CD14-positive monocyte (primary cell): ENCODE data around the gene CHN1. TPM values are rescaled to one million over a fixed set of nuclear protein-coding genes. Genes with fewer than 3 reads are reported as not detected.

Experiments
- DNase-seq, 3 donors: peaks; one replicate each; pipeline ENCODE4 v3.0.0-alpha.2; 2011 to 2022
- H2AFZ ChIP-seq: 2 replicates; pipeline ENCODE4 v1.6.0; 2012; ENCODE audit warnings: mild to moderate bottlenecking, low read depth, low read length, inconsistent platforms; ENCODE audit not compliant: insufficient read depth, poor library complexity, severe bottlenecking
- H3K27ac ChIP-seq, 2 donors: 1 replicate in 1 of 2; 2 replicates in 1 of 2; pipeline ENCODE4 v1.5.1; 2012 to 2013; ENCODE audit warnings: low read length in 2 of 2, control low read depth in 1 of 2, inconsistent platforms in 1 of 2, low read depth in 1 of 2, mild to moderate bottlenecking in 1 of 2
- H3K27me3 ChIP-seq, 2 donors: one replicate each; pipeline versions ENCODE4 v1.6.0 to v1.6.1; 2011 to 2013; ENCODE audit warnings: low read length in 2 of 2; ENCODE audit not compliant: control insufficient read depth in 2 of 2, insufficient read depth in 2 of 2
- H3K36me3 ChIP-seq, 2 donors: replicated peaks in 1 of 2; 1 replicate in 1 of 2; 2 replicates in 1 of 2; pipeline versions ENCODE4 v1.5.1 to v1.6.1; 2012 to 2013; ENCODE audit warnings: low read length in 2 of 2, control low read depth in 1 of 2, inconsistent platforms in 1 of 2, mild to moderate bottlenecking in 1 of 2; ENCODE audit not compliant: insufficient read depth in 2 of 2, control insufficient read depth in 1 of 2
- H3K4me1 ChIP-seq, 2 donors: 1 replicate in 1 of 2; 2 replicates in 1 of 2; pipeline versions ENCODE4 v1.5.1 to v1.6.1; 2012 to 2013; ENCODE audit warnings: low read length in 2 of 2, control low read depth in 1 of 2, inconsistent platforms in 1 of 2, mild to moderate bottlenecking in 1 of 2, moderate library complexity in 1 of 2; ENCODE audit not compliant: insufficient read depth in 2 of 2, control insufficient read depth in 1 of 2
- H3K4me2 ChIP-seq: replicated peaks from 2 replicates; pipeline ENCODE3; 2012; ENCODE audit warnings: low read length, moderate library complexity, mild to moderate bottlenecking; ENCODE audit not compliant: poor library complexity, severe bottlenecking; ENCODE audit errors: extremely low read depth
- H3K4me3 ChIP-seq, 3 experiments: fragments of 200-600 bp in 1 of 3; sonication (generic) in 1 of 3; replicated peaks in 1 of 3; 1 replicate in 2 of 3; 2 replicates in 1 of 3; pipeline ENCODE4 v1.5.1; 2011 to 2013; ENCODE audit warnings: low read length in 3 of 3, mild to moderate bottlenecking in 3 of 3, control low read depth in 2 of 3, low read depth in 2 of 3, inconsistent platforms in 1 of 3, moderate library complexity in 1 of 3
- H3K79me2 ChIP-seq: 2 replicates; pipeline ENCODE4 v1.6.0; 2012; ENCODE audit warnings: mild to moderate bottlenecking, control low read depth, inconsistent platforms, low read length, moderate library complexity; ENCODE audit not compliant: insufficient read depth
- H3K9ac ChIP-seq: 2 replicates; pipeline ENCODE4 v1.6.0; 2017; ENCODE audit warnings: low read length, mild to moderate bottlenecking; ENCODE audit not compliant: insufficient read depth, poor library complexity, severe bottlenecking
- H3K9me3 ChIP-seq, 2 donors: replicated peaks in 1 of 2; 1 replicate in 1 of 2; 2 replicates in 1 of 2; pipeline versions ENCODE4 v1.5.1 to v1.6.1; 2012 to 2013; ENCODE audit warnings: low read length in 2 of 2, control low read depth in 1 of 2; ENCODE audit not compliant: control insufficient read depth in 1 of 2, insufficient read depth in 1 of 2
- H4K20me1 ChIP-seq: 2 replicates; pipeline ENCODE4 v1.6.0; 2012; ENCODE audit warnings: mild to moderate bottlenecking, low read length, control low read depth, moderate library complexity; ENCODE audit not compliant: insufficient read depth
- H3K27ac Mint-ChIP-seq, 7 donors: one replicate each; pipeline ENCODE4 v1.8.0; 2020; ENCODE audit warnings: mild to moderate bottlenecking in 7 of 7, mixed read lengths in 7 of 7, moderate library complexity in 6 of 7, inconsistent platforms in 2 of 7
- H3K27me3 Mint-ChIP-seq, 3 donors: one replicate each; pipeline ENCODE4 v1.8.0; 2021 to 2022; ENCODE audit warnings: low read depth in 3 of 3, mild to moderate bottlenecking in 3 of 3, mixed read lengths in 3 of 3, moderate library complexity in 3 of 3, inconsistent platforms in 1 of 3
- H3K36me3 Mint-ChIP-seq, 2 donors: one replicate each; pipeline ENCODE4 v1.8.0; 2020; ENCODE audit warnings: mixed read lengths in 2 of 2, inconsistent platforms in 1 of 2, mild to moderate bottlenecking in 1 of 2
- H3K4me1 Mint-ChIP-seq: one replicate; pipeline ENCODE4 v1.8.0; 2020; ENCODE audit warnings: mild to moderate bottlenecking, mixed read lengths
- H3K4me3 Mint-ChIP-seq, 2 donors: one replicate each; pipeline ENCODE4 v1.8.0; 2020; ENCODE audit warnings: mild to moderate bottlenecking in 2 of 2, mixed read lengths in 2 of 2, moderate library complexity in 1 of 2
- H3K9me3 Mint-ChIP-seq, 7 donors: one replicate each; pipeline ENCODE4 v1.8.0; 2020 to 2022; ENCODE audit warnings: mixed read lengths in 7 of 7, mild to moderate bottlenecking in 6 of 7, moderate library complexity in 6 of 7, inconsistent platforms in 2 of 7
- CTCF ChIP-seq: fragments of 200-600 bp; IDR thresholded peaks from one replicate; pipeline ENCODE4 v1.8.0; 2022; ENCODE audit warnings: antibody characterized with exemption, mild to moderate bottlenecking
- WGBS: methylation state at CpG from one replicate; pipeline ENCODE4 v1.1.5; 2013; ENCODE audit warnings: missing lambda C conversion rate; ENCODE audit not compliant: insufficient coverage; 5-methylcytosine and 5-hydroxymethylcytosine counted together
- intact Hi-C, 2 donors: fragments of 100-400 bp; cut with micrococcal nuclease; formaldehyde crosslinking; loops; one replicate each; pipeline versions ENCODE4 v1.15.0 to v1.15.1; 2023
- polyA plus RNA-seq, 3 donors: library from polyadenylated mRNA; depleted of rRNA in 1 of 3; unstranded in 2 of 3; stranded (reverse) in 1 of 3; fragments of 300-500 nt in 2 of 3; fragments of >200 nt in 1 of 3; fragmentation: Illumina TruSeq in 2 of 3; gene quantifications; 1 replicate in 2 of 3; 2 replicates in 1 of 3; pipeline ENCODE4 v1.2.3, GENCODE V29; 2012 to 2021

The CHN1 gene
- polyA plus RNA-seq, 3 donors, result 0.36 TPM; not detected in 2

- H2AFZ ChIP-seq, result no peak overlapping the region
- intact Hi-C loops, result no loop called here
- H3K36me3 ChIP-seq, result no peaks in the 10 kb centered on the region
- Mint-ChIP-seq H3K27me3 (peaks cover 3 to 9% (median 6%) of the 10 kb centered on the region in 3 donors), H3K36me3 (no peaks in the 10 kb centered on the region), H3K4me3 (no peak overlapping the region), H3K27ac (no peak overlapping the region), H3K9me3 (no peaks in the 10 kb centered on the region), H3K4me1 (peaks cover 7% of the 10 kb centered on the region)
- H3K4me2 ChIP-seq, result no peak overlapping the region
- no peaks in the 10 kb centered on the region for H3K9me3 ChIP-seq
- H3K4me3 ChIP-seq, result no peak overlapping the region
- no peak for DNase-seq
- no peak for TF ChIP-seq CTCF
- H3K9ac ChIP-seq, result no peak overlapping the region
- WGBS, result no CpG with 5 or more reads among the region's 4 CpGs
- H3K27ac ChIP-seq, result no peak overlapping the region
- no peaks in the 10 kb centered on the region for H3K79me2 ChIP-seq
- H3K4me1 ChIP-seq, result no peaks in the 10 kb centered on the region
- H3K27me3 ChIP-seq, result peaks cover 0 to 3% of the 10 kb centered on the region in 2 donors
- H4K20me1 ChIP-seq, result no peaks in the 10 kb centered on the region
Observed at GRCh38 chr2:174802459-174802858, 202.7 kb downstream of the CHN1 start.

DNA sequence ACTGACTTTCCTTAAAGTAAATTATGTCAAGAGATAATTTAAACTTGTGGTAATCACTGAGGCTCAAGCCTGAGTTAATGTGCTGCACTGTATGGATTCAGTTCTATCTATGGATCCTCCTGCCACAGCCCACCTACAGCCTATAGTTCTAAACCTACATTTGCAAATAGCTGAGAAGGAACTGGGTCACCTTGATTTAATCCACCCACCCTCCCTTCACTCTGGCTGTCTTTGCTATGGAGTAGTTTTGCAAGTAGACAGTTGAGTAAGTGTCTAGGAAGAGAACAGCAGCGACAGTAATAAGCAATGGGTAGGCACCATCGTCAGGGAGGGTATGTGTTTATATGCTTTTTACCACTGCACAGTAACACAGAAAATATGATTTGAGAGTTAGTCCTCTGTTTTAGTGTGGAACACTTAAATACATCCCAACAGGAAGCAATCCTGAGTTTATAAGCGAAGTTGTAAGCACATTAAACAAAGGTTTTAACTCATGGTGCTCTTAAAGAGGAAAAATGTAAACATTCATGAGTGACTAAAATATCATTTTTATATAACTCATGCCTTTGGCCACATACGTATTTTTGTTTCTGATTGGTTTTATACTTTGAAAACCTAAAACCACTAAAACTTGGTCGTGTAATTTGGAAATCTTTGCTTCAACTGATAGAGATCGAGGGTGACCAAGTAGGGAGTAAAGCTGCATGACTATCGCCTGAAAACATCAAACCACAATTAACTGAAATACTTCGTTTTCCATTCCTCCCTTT, 204.6 kb downstream of the CHN1 start:
- no peak overlapping the region for H3K27ac Mint-ChIP-seq
- peaks cover 8% of the 10 kb centered on the region for H3K4me1 Mint-ChIP-seq
- Histone ChIP-seq H3K9me3 (no peaks in the 10 kb centered on the region), H3K36me3 (no peaks in the 10 kb centered on the region), H3K27me3 (no peaks in the 10 kb centered on the region), H3K4me2 (no peak overlapping the region), H3K79me2 (no peaks in the 10 kb centered on the region), H3K4me3 (no peak overlapping the region), H4K20me1 (no peaks in the 10 kb centered on the region), H3K27ac (no peak overlapping the region), H3K4me1 (no peaks in the 10 kb centered on the region), H3K9ac (no peak overlapping the region), H2AFZ (no peak overlapping the region)
- no peak overlapping the region for H3K4me3 Mint-ChIP-seq
- WGBS, result 100% methylated on average over 1 of the region's 8 CpGs
- peaks cover 1 to 9% (median 1%) of the 10 kb centered on the region in 3 donors for H3K27me3 Mint-ChIP-seq
- no peak for TF ChIP-seq CTCF
- DNase-seq, result no peak
- intact Hi-C loops, result no loop called here
- no peaks in the 10 kb centered on the region for H3K9me3 Mint-ChIP-seq
- no peaks in the 10 kb centered on the region for H3K36me3 Mint-ChIP-seq
